HG03460 (cell line): ENCODE results near the gene LOXL4.

Experiments
- ATAC-seq: cut with Tn5 transposase; IDR thresholded peaks from one replicate; pipeline ENCODE4 v1.9.1; 2021; ENCODE audit not compliant: unreplicated experiment

LOXL4 gene

DNA sequence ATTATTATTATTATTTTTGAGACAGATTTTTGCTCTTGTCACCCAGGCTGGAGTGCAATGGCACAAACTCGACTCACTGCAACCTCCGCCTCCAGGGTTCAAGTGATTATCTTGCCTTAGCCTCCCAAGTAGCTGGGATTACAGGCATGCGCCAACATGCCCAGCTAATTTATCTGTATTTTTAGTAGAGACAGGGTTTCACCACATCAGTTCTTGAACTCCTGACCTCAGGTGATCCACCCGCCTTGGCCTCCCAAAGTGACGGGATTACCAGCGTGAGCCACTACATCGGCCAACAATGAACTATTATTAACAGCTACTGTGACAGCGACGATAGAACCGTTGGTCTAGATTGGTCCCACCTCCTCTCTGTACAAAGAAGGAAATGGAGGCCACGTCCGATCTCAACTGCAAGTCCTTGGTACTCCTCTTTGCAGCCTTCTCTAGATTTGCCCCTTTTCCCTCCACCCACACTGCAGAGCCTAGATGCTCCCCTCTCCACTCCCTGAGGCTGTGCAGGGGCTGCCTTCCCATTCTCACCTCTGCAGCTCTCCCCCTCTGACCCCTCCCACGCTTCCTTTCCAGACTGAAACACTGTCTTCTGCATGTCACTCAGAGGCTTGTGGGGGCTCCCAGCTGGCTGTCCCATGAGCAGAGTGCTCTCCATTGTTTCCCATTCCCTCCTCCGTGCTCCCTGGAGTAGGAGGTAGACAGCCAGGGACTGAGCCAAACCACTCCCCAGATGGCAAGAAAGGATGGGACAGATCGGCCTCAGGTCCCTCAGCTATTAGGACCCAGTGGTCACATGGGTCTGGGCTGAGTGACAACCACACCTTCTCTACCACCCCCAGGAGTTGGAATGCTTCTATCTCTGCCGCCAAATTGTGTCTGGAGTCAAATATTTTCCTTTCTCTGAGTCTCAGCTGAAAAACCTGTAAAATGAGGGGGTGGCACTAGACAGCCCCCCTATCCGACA, 2.3 kb downstream of the LOXL4 start:
- ATAC-seq, result no peak

- ATAC-seq, result no peak
Measured at GRCh38 chr10:98264378-98265065, 3.5 kb downstream of the LOXL4 start.

- ATAC-seq, result no peak
Measured at GRCh38 chr10:98263088-98263487, 4.9 kb downstream of the LOXL4 start.

DNA sequence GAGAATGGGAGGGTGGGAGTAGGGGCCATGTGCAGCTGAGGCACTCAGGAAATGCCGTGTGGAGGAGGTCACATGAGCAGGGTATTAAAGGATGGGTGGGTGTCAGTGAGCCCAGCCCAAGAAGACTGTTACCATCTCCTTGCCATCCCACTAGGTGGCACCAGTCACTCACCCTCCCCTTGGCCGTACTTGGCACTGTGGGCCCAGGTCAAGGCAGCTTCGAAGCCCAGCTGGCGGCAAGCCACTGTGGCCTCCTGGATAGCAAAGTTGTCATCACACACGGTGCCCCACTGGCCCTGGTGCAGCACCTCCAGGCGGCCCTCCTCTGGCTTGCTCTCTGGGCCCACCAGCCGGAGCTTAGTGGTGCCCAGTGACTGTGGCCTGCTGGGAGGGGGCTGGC, 5.4 kb downstream of the LOXL4 start:
- no peak for ATAC-seq

DNA sequence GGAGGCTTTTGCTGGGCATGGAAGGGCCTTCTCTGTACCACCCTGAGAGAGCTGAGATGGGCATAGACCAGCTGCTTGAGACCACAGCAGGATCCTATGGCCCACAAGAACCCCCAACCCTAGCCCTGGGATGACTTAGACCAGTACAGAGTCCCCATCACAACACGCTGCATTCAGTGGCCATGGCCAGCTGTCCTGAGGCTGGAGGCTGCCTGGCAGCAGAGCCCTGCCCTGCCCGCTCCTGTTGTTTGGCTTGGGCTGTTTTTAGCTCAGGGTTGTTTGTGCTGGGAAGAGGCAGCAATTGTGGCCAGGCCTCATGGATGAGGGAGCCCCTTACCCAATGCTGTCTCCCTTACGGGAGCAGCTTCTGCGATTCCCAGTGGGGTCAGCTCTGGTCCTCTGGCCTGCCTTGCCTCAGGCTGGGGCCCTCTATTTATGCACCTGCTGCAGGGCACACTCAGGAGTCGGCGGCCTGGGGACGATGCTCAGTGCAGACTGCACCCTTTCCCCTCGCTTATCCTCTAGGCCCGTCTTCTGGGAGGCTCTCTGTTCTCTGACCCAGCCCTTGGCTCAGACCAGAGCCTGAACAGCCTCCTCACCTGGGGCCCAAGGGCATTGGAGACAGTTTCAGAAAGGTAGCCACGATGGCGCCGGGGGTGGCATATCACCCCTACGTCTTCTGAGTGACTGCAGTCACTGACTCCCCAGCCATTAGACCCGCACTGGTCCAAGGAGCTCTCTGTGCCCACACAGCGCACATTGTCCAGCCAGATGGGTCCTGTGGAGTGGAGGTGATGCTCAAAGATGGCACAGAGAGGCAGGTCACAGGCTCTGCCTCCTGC, 6.3 kb downstream of the LOXL4 start:
- no peak for ATAC-seq

- no peak for ATAC-seq
Measured at GRCh38 chr10:98260752-98261151, 7.2 kb downstream of the LOXL4 start.

DNA sequence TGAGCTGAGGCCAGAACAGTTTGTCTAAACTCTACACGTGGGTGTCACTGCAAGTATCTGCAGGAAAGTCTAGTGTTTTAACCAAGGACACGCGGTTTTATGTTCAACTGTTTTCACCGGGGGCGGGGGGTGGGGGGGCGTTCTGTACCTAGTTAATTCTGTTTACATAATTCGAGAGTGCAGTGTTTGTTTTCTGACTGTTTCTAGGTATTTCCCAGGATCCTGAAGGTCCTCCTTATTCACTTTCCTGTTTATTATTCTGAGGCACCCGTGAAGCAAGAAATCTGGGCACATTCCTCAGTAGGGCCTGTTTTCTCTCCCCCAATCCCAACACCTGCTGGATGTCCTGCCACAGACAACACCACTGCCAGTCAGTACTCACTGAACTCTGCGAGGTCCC, 7.6 kb downstream of the LOXL4 start:
- ATAC-seq, result no peak

DNA sequence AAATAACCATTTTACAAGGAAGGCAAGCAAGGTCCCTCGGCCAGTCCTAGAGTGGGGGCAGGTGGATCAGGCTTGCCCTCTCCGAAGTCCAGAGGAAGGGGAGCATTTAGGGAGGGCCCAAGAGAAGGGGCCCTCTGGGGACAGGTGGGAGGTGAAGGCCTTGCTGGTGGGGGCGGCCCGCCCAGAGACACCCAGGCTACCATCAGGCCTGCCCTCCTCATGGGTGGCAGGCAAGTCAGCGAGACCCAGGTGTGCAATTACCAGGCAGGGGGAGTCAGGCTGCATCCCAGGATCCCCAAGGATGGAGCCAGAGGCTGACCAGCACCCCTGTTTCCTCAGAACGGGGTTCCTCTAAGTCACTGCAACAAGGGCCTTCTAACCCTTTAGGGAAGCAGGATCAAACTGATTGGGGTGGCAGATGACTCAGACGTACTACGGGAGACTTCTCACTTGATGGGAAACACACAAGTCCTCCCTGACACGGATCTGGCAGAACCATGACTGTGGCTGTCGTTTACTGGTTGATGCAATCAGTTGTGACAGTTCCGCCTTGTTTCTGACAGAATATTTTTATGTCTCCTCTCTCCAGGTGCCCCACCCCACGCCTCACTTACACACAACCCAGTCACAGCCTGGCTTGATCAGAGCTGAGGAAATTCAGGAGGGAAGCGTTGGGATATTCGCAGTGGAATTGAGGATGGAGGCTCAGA, 8.2 kb downstream of the LOXL4 start:
- ATAC-seq, result no peak

- no peak for ATAC-seq
Measured at GRCh38 chr10:98258683-98259454, 9.1 kb downstream of the LOXL4 start.

DNA sequence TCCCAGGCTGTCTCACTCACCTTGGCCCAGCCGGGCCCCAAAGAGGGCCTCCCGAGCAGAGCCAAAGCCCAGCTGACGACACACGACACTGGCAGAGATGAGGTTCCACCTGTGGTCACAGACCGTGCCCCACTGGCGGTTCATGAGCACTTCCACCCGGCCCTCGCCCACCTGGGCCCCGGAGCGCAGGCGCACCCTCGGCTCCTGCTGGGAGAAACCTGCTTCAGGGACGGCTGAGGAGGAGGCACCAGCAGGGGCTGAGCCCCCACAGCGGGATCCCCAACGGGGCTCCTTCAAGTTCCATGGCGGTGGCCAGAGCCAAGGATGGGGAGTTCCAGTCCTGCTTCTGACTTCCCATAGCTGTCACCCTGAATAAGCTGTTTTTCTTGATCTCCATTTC, 10.0 kb downstream of the LOXL4 start:
- ATAC-seq, result no peak

- ATAC-seq, result no peak
Measured at GRCh38 chr10:98257198-98257597, 10.8 kb downstream of the LOXL4 start.

GRCh38 chr10:98256692-98257091, 11.3 kb downstream of the LOXL4 start:
- no peak for ATAC-seq

GRCh38 chr10:98255146-98255877, 12.7 kb downstream of the LOXL4 start:
- no peak for ATAC-seq

DNA sequence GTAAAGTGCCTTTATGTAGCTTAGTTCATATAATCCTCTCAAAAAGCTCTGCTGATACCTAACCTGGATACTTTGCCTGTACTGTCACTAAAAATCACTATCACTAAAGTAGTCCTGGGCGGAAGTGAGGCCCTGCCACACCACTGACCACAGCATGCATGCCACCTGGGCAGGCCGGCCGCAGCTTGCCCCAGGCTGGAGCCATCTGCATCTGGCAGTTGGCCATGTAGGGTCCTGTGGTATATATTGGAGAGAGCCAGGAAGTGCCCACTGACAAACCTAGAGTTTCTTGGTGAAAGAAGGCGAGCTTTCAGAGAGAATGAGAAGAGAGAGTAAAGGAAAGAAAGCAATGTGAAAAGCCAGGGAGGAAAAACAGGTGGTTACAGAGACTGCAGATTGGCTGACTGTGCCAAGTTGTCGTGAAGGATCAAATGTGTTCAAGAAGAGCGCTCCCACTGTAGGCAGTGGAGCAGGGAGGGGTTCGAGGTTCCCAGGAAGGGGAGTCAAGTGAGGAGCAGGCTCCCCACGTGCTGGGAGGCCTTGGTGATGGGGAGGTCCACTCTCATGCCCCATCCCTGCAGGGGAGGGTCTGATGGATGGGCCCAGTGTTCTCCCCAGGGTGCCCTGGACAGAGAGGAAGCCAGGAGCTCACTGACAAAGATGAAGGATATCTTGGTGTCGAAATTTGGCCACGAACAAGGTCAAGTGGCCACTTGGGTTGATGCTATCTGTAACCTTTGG, 13.6 kb downstream of the LOXL4 start:
- no peak for ATAC-seq

DNA sequence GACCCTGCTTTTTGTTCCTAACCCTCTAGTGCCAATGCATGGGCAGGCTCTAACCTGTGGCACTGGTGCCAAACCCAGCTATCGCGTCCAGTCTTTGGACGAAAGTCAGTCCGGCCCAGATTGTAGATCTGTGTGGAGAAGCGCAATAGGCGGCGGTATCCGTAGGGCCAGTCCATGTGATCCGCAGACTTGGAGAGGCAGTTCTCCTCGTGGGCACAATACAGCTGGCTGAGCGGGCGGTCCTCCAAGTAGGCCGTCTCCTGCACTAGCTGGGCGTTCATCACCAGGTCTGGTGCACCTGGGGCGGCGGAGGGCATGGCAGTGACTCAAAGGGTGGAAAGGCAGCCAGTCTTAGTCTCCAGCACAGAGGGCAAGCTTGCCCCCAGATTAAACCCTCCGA, 14.5 kb downstream of the LOXL4 start:
- ATAC-seq, result no peak

DNA sequence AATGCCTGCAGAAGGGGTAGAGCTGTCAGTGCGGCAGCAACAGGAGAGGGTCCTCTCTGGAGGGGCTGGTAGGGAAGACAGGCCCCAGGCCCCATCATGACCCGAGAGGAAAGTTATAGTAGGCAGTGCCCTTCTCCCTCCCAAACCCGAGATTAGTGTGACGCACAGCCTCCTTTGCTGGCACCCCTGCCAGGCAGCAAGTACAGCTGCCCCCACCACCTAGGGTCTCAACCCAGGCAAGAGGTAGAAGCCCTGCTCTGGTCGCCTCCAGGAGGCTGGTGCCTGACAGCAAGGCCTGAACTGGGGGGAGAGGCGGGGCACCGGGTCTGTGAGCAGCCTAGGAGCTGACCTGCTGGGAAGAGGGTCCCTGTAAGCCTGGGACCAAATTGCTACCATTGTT, 15.5 kb downstream of the LOXL4 start:
- ATAC-seq, result no peak

GRCh38 chr10:98251399-98251798, 16.6 kb downstream of the LOXL4 start:
- no peak for ATAC-seq

DNA sequence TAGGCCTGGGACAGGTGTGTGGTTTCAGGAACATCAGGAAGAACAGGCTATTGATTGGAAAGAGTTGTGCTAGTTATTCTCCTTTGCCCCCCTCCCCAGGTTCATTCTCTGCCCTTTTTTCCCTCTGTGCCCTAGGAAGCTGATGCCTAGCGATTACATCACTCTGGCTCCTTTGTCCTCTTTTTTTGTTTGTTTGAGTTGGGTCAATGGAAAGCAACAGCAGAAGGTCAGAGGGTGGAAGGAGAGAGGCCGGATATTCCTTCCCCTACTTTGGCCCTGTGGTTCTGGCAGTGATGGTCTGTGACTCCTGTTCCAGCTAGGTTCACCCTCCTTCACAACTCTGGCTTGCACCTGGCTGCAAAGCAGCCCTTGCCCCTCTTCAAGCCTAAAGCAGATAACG, 18.9 kb downstream of the LOXL4 start:
- ATAC-seq, result no peak

DNA sequence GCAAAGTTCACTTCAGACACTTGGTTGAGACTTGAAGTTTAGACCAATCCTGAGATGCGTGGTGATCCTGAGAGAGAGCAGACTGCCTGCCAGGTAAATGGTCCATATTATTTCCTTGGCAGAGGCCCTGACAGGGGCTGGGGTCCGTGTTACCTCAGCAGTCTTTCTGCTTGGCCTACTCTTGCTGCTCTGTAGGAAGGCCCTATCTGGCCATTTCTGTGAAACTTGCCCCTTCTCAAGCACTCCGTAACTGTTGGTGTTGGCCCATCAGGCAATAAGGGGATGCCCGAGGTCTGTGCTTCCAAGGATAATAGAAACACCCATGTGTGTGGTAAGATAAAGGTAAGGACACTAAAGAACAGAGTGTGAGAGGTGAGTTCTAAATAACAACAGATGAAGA, 20.0 kb downstream of the LOXL4 start:
- ATAC-seq, result no peak
